SJCRH30 (cell line): Measurements from ENCODE around the gene SERPINB8. TPM values are rescaled to one million over a fixed set of nuclear protein-coding genes. Genes with fewer than 3 reads are reported as not detected.
A peak's percentile ranks its signal among the peaks of the same experiment; 100 is the strongest.

Source experiments
- DNase-seq, 2 experiments: peaks; one replicate each; pipeline ENCODE4 v3.0.0-alpha.2; 2015 to 2020
- H3K27ac ChIP-seq: fragments of 250-450 bp; sonication (Bioruptor Pico); 2 replicates; pipeline ENCODE4 v1.5.1; 2020; ENCODE audit warnings: mild to moderate bottlenecking, moderate library complexity
- H3K27me3 ChIP-seq: fragments of 250-450 bp; sonication (Bioruptor Pico); 2 replicates; pipeline ENCODE4 v1.5.1; 2020; ENCODE audit warnings: mild to moderate bottlenecking, moderate library complexity
- H3K36me3 ChIP-seq: fragments of 250-450 bp; sonication (Bioruptor Pico); 2 replicates; pipeline ENCODE4 v1.5.1; 2020; ENCODE audit warnings: mild to moderate bottlenecking, moderate library complexity
- H3K4me1 ChIP-seq: fragments of 250-450 bp; sonication (Bioruptor Pico); 2 replicates; pipeline ENCODE4 v1.5.1; 2020; ENCODE audit warnings: mild to moderate bottlenecking, moderate library complexity
- H3K4me3 ChIP-seq: fragments of 250-450 bp; sonication (Bioruptor Pico); 2 replicates; pipeline ENCODE4 v1.5.1; 2020; ENCODE audit warnings: mild to moderate bottlenecking, moderate library complexity
- H3K9me3 ChIP-seq: fragments of 250-450 bp; sonication (Bioruptor Pico); replicated peaks from 2 replicates; pipeline ENCODE4 v1.5.1; 2020; ENCODE audit warnings: mild to moderate bottlenecking, moderate library complexity
- total RNA-seq: library from RNA; depleted of rRNA; stranded (reverse); fragments of >200 nt; shearing (Covaris generic); gene quantifications from 2 replicates; pipeline ENCODE4 v1.2.3, GENCODE V29; 2014; rRNA removed

Gene SERPINB8
- total RNA-seq, 1 experiment from 2014 or later: 1.6 TPM

DNA sequence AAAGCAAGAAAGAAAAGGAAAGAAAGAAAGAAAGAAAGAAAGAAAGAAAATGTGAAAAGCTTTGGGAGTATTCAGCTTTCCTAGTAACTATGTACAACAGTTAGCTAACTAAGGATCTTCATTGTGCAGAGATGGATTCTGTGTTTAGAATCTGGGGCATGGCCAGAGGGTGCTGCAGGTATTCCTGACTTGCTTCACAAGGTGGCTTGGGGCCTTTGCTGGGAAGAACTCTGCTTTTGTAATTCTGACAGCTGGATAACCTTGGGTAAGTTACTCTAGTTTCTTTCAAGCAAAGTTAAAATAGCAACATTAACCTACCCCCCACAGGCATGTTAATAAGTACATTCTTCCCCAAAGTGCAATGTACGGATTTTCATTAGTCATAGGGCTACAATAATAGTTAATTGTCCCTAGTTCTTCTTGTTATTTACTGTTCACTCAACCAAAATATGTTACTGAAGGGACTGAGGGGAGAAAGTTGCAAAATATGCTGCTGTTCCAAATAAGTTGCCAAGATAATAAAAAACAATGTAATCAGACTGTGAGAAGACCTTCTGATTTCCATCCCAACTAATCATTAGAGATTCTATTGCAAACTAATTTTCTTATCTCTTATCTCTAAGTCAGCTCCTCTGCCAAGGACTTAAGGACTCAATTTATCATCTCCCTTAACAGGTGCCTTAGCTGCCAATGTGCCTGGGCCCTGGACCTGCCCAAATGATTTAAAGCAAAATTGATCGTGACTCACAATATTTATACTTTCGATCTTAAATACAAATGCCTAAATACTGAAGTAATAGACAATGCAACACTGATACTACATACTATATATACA lies 50.3 kb downstream of the SERPINB8 start:
- no peaks in the 10 kb centered on the region for H3K27me3 ChIP-seq
- H3K4me1 ChIP-seq: no peaks in the 10 kb centered on the region
- H3K27ac ChIP-seq: no peak overlapping the region
- no peak for DNase-seq
- no peaks in the 10 kb centered on the region for H3K9me3 ChIP-seq
- H3K4me3 ChIP-seq: no peak overlapping the region
- H3K36me3 ChIP-seq: no peaks in the 10 kb centered on the region

DNA sequence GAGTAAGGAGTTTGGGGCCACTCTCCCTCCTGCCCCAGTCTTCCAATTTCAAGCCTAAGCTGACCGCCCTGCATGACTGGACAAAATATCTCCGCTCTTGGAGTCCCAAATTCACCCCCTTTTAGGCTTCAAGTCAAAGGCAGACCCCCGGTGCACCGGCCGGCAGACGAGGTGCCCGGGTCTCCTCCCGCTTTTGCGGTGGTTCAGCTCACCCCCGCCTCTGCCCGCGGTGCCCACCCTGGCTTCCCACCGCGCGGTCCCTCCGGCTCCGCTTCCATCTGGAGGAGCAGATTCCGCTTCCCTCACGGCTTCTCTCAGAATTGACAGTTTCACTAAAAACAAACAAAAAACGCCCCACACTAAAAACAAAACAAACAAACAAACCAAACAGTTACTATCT lies 56.5 kb downstream of the SERPINB8 start:
- no peak overlapping the region for H3K27ac ChIP-seq
- no peaks in the 10 kb centered on the region for H3K36me3 ChIP-seq
- H3K4me1 ChIP-seq: no peaks in the 10 kb centered on the region
- H3K9me3 ChIP-seq: no peaks in the 10 kb centered on the region
- DNase-seq: no peak
- no peaks in the 10 kb centered on the region for H3K27me3 ChIP-seq
- H3K4me3 ChIP-seq: no peak overlapping the region

DNA sequence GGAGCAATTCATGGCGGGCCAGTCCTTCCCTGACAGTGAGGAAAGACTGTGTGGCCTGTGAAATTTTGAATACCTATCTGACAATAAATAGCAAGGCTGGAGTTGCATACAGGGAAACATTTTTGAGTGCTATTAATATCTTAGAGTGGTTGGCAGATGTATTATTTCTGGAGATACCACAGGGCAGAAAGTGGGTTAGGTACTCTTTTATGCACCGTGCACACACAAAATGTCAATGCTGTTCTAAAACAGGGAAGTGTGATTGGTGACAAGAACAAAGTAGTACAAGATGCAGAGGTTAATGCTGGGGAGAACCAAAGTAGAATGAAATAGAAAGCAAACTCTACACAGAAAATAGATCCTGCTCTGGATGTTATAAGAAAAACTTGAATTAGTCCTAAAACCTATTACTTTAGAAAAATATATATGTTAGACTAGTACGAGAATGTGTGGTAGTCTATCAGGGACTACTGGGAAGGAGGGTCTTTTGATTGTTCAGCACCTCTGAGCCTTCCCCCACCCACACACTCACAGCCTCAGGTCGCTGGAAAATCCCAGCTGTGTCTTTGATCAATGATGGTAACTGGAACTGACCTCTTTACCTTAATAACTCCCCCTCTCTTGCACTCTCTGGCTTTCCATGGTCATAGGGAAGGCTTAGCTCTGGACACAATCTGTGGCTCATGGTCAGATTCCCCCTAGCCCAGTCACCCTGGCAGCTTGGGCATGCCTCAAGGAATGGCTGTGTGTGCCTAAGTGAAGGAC lies 58.2 kb downstream of the SERPINB8 start:
- no peak overlapping the region for H3K4me3 ChIP-seq
- no peaks in the 10 kb centered on the region for H3K27me3 ChIP-seq
- H3K4me1 ChIP-seq: no peaks in the 10 kb centered on the region
- no peak for DNase-seq
- H3K27ac ChIP-seq: no peak overlapping the region
- H3K36me3 ChIP-seq: no peaks in the 10 kb centered on the region
- no peaks in the 10 kb centered on the region for H3K9me3 ChIP-seq

DNA sequence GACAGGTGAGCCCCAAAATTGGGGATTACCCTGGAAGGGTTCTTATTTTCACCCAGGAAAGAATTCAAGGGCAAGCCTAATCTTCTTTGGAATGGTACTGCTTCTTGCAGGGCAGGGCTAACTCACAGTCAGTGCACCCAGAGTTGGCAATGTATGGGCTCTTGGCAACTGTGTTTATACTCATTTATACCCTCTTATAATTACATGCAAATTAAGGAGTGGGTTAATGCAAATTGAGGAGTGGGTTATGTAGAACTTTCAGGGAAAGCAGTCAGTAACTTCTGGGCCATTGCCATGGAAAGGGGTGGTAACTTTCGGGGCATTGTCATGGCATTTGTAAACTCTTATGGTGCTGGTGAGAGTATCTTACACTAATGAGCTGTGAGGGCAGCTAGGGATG lies 59.2 kb downstream of the SERPINB8 start:
- H3K27ac ChIP-seq: no peak overlapping the region
- H3K36me3 ChIP-seq: no peaks in the 10 kb centered on the region
- H3K9me3 ChIP-seq: no peaks in the 10 kb centered on the region
- no peak overlapping the region for H3K4me3 ChIP-seq
- no peak for DNase-seq
- no peaks in the 10 kb centered on the region for H3K27me3 ChIP-seq
- H3K4me1 ChIP-seq: no peaks in the 10 kb centered on the region

DNA sequence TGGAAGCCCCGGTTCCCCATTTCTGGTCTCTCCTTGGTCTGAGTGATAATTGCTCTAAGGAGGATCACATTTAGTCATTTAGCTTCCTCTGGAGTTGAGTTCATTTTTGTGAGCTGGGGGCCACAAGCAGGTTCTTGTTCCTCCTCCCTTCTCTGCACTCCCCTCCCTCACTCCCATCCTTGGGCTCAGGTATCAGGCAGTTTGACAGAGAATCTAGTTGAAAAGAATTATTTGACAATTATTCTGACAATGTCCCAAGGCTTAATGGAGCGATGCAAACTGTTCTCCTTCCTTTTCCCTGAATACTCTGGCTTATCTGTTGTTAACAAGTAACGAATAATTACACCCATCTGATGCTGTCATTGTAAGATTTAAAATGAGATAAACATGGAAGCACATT lies 61.5 kb downstream of the SERPINB8 start:
- no peak overlapping the region for H3K27ac ChIP-seq
- no peaks in the 10 kb centered on the region for H3K36me3 ChIP-seq
- H3K27me3 ChIP-seq: no peaks in the 10 kb centered on the region
- H3K9me3 ChIP-seq: no peaks in the 10 kb centered on the region
- H3K4me1 ChIP-seq: no peaks in the 10 kb centered on the region
- no peak overlapping the region for H3K4me3 ChIP-seq
- no peak for DNase-seq

DNA sequence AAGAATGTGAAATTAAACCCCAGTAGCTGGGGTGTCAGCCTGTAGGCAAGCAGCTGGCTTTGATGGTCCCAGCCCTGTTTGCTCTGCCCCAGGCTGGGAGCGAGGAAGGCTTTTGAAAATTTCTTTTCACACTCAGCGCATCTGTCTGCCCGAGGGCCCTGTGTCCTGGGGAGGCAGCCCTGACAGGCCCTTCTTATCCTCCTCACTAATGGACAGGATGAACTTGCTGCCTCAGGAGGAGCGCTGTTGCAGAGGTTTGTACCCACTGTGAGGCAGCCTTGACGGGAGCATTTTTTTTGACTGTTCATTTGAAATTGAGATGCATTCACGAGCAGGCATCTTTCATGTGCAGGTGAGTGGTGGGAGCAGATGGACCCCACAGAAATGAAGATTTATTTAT lies 62.4 kb downstream of the SERPINB8 start:
- H3K4me1 ChIP-seq: no peaks in the 10 kb centered on the region
- H3K36me3 ChIP-seq: no peaks in the 10 kb centered on the region
- no peaks in the 10 kb centered on the region for H3K27me3 ChIP-seq
- no peak overlapping the region for H3K4me3 ChIP-seq
- H3K9me3 ChIP-seq: no peaks in the 10 kb centered on the region
- H3K27ac ChIP-seq: no peak overlapping the region
- DNase-seq: peak in 1 of 2 experiments; percentile 18

DNA sequence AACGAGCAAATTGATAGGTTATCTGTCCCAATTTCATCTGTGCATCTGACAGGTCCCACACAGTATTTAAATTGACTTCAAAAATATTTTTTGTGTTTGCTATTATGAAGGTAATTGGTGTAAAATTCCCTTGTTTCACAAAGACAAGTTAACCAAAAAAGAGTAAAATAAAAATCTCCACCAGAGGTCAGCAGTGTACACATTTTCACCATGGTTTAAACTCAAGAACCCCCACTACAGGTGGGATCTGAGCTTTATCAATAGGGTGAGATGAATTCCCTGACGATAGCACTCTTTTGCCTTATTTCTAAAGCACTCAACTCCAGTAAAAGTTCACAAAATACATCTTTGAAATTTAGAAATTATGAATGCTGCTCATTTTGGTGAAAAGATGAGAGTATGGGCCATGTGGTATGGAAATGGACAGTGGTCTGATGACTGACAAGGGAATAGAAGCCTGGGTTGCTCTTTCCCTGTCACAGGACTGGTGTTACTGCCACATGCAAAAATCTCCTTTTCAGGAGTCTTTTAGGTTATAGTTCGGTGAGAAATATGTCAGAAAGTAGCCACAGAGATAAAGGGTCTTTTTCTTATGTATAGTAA lies 68.0 kb downstream of the SERPINB8 start:
- H3K27ac ChIP-seq: no peak overlapping the region
- no peak overlapping the region for H3K4me3 ChIP-seq
- peak in 1 of 2 experiments; percentile 53 for DNase-seq
- H3K27me3 ChIP-seq: no peaks in the 10 kb centered on the region
- no peaks in the 10 kb centered on the region for H3K36me3 ChIP-seq
- no peaks in the 10 kb centered on the region for H3K4me1 ChIP-seq
- H3K9me3 ChIP-seq: no peaks in the 10 kb centered on the region

Other genes starting within 250 kb of the SERPINB8 start
- not detected in 2 replicates for gene SERPINB7, start 194.7 kb upstream of the SERPINB8 start, total RNA-seq
- not detected in 2 replicates for gene SERPINB2, start 82.4 kb upstream of the SERPINB8 start, total RNA-seq
- not detected in 2 replicates for gene SERPINB10, start 62.1 kb upstream of the SERPINB8 start, total RNA-seq
- gene HMSD, start 20.8 kb upstream of the SERPINB8 start, total RNA-seq: not detected in 2 replicates
- not detected in 2 replicates for gene LINC00305, start 179.0 kb downstream of the SERPINB8 start, total RNA-seq